ENCODE measurements around the gene PRKCQ. TPM values are rescaled to one million over a fixed set of nuclear protein-coding genes. Genes with fewer than 3 reads are reported as not detected.

Gene PRKCQ
- total and polyA plus RNA-seq, 2 of the 8 experiments (the other 6 are each of a cell fraction or from before 2014, with no cell fraction given), result 9.1 to 22.6 TPM

DNA sequence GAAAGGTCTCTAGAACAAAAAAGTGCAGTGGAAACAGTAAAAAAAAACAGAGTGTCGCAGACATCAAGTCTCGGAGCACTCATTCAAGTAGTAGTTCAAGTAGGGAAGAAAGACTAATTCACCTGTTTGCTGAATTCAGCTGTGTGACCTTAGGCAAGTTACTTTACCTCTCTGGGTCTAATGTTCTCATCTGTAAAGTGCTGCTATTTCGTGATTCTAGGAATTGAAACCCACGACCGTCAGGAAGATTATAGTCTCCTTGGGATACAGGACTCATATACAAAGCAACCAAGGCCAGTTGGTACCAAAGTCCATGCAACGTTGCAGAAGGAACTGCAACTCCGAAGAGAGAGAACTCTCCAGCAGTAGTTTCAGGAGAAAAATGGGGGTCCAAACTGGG is 26.1 kb downstream of the PRKCQ start:
- H3K23ac ChIP-seq (ENCODE audit: insufficient read length), result no peak overlapping the region
- no peak overlapping the region for H3K27ac ChIP-seq (ENCODE audit: low read depth, low read length)
- H2AFZ ChIP-seq (ENCODE audit: low read length), result no peak overlapping the region
- H3K9ac ChIP-seq (replicated peaks in 1 of 4; ENCODE audit: extremely low read depth in 1 of 4, low read depth in 3 of 4, low read length in 3 of 4), result no peak overlapping the region
- H3K4me2 ChIP-seq (ENCODE audit: insufficient read depth in 1 of 2, low read depth in 2 of 2, low read length in 2 of 2), result no peak overlapping the region
- no peaks in the 10 kb centered on the region for H3K27me3 ChIP-seq (replicated peaks in 1 of 4; ENCODE audit: control insufficient read depth in 3 of 4, extremely low read depth in 1 of 4, insufficient read depth in 3 of 4, low read length in 3 of 4)
- H3K14ac ChIP-seq (ENCODE audit: insufficient read length), result no peak overlapping the region
- no peaks in the 10 kb centered on the region for H3K36me3 ChIP-seq (ENCODE audit: control insufficient read depth in 2 of 4, insufficient read depth in 4 of 4, low read length in 3 of 4)
- H2BK5ac ChIP-seq (ENCODE audit: low read depth, low read length), result no peak overlapping the region
- H3K9me3 ChIP-seq (ENCODE audit: insufficient read depth in 2 of 2, low read depth in 1 of 2, low read length in 1 of 2), result no peaks in the 10 kb centered on the region
- peaks cover 0 to 3% of the 10 kb centered on the region in 2 experiments; a peak in 2 of 4 replicates for H3K79me2 ChIP-seq (ENCODE audit: control insufficient read depth in 1 of 2, insufficient read depth in 2 of 2, low read length in 2 of 2)
- H3K23me2 ChIP-seq (ENCODE audit: low read depth, low read length), result no peaks in the 10 kb centered on the region
- FAIRE-seq, result no peak
- H2BK20ac ChIP-seq (ENCODE audit: low read length), result no peak overlapping the region
- no peak overlapping the region for H2BK12ac ChIP-seq (ENCODE audit: low read depth, low read length)
- H2AK5ac ChIP-seq (ENCODE audit: low read depth, low read length), result no peak overlapping the region
- H2BK15ac ChIP-seq (ENCODE audit: low read length), result no peak overlapping the region
- H3K4ac ChIP-seq (replicated peaks; ENCODE audit: insufficient read length, low read depth, low read length), result no peak overlapping the region
- H3K4me3 ChIP-seq (ENCODE audit: extremely low read depth in 1 of 4, insufficient read depth in 2 of 4, low read depth in 3 of 4, low read length in 4 of 4), result no peak overlapping the region
- H3K18ac ChIP-seq (ENCODE audit: extremely low read depth, low read length), result no peak overlapping the region
- no peak overlapping the region for H4K8ac ChIP-seq (ENCODE audit: extremely low read depth, insufficient read depth, low read length)
- H4K5ac ChIP-seq (ENCODE audit: insufficient read length, low read depth, low read length), result no peak overlapping the region
- CTCF ChIA-PET (ENCODE audit: partially characterized antibody), result no interaction called here
- WGBS, 2 experiments (ENCODE audit: extremely low coverage in 1 of 2, insufficient coverage in 1 of 2, insufficient read length in 1 of 2, insufficient replicate concordance in 2 of 2, low coverage in 1 of 2, low lambda C conversion rate in 2 of 2, missing lambda C conversion rate in 1 of 2), result 77% methylated on average over 7 of the region's 7 CpGs; no CpG with 5 or more reads in 1 of the 2 experiments
- no peak for DNase-seq (ENCODE audit: low read depth in 1 of 2, low spot score in 2 of 2)
- H4K91ac ChIP-seq (replicated peaks; ENCODE audit: insufficient read length, low read length), result no peak overlapping the region
- no peak overlapping the region for H3K56ac ChIP-seq (replicated peaks; ENCODE audit: insufficient read length, low read depth, low read length)
- H2BK120ac ChIP-seq (replicated peaks; ENCODE audit: low read depth, low read length), result no peak overlapping the region
- peaks cover 0 to 2% of the 10 kb centered on the region in 2 experiments for H4K20me1 ChIP-seq (replicated peaks in 1 of 2; ENCODE audit: control insufficient read depth in 1 of 2, insufficient read depth in 2 of 2, low read length in 2 of 2)
- POLR2A ChIA-PET (ENCODE audit: partially characterized antibody), result interaction anchor here (0.6 kb wide), 1 partner anchor 52 kb away, joined by 4 read pairs; no protein-coding TSS in a partner anchor
- H3K4me1 ChIP-seq (replicated peaks in 1 of 4; ENCODE audit: control insufficient read depth in 3 of 4, insufficient read depth in 4 of 4, low read length in 3 of 4), result no peaks in the 10 kb centered on the region
- H3K79me1 ChIP-seq (ENCODE audit: low read depth, low read length), result no peaks in the 10 kb centered on the region; the same call in 1 of the 2 replicates
- TF ChIP-seq PHF8 (conservative IDR thresholded peaks at IDR 0.05; ENCODE audit: low read depth, low read length), result no peak
- no peak for TF ChIP-seq EZH2 (IDR thresholded peaks at IDR 0.05; ENCODE audit: low read depth, low read length, severe bottlenecking)
- no peak for TF ChIP-seq SIN3A (conservative IDR thresholded peaks at IDR 0.05 in 1 of 2, IDR thresholded peaks at IDR 0.05 in 1 of 2; ENCODE audit: low read depth in 1 of 2, low read length in 2 of 2)
- no peak for TF ChIP-seq SP1 (IDR thresholded peaks at IDR 0.05; ENCODE audit: low read depth, low read length)
- TF ChIP-seq KDM4A (IDR thresholded peaks at IDR 0.05; ENCODE audit: low read depth, low read length, severe bottlenecking), result no peak
- no peak for TF ChIP-seq TCF12 (IDR thresholded peaks at IDR 0.05; ENCODE audit: low read depth, low read length)
- no peak for TF ChIP-seq SP4 (IDR thresholded peaks at IDR 0.05; ENCODE audit: low read length)
- TF ChIP-seq CTBP2 (IDR thresholded peaks at IDR 0.05; ENCODE audit: borderline replicate concordance, insufficient read depth, insufficient read length, low read length), result no peak
- TF ChIP-seq, protein P1, sequence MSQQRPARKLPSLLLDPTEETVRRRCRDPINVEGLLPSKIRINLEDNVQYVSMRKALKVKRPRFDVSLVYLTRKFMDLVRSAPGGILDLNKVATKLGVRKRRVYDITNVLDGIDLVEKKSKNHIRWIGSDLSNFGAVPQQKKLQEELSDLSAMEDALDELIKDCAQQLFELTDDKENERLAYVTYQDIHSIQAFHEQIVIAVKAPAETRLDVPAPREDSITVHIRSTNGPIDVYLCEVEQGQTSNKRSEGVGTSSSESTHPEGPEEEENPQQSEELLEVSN (IDR thresholded peaks at IDR 0.05), result no peak
- no peak for TF ChIP-seq BRCA1 (IDR thresholded peaks at IDR 0.05; ENCODE audit: low read depth, low read length)
- TF ChIP-seq RXRA (IDR thresholded peaks at IDR 0.05; ENCODE audit: insufficient read depth, low read depth, low read length), result no peak
- TF ChIP-seq RAD21 (IDR thresholded peaks at IDR 0.05 in 1 of 2, conservative IDR thresholded peaks at IDR 0.05 in 1 of 2; ENCODE audit: low read depth in 2 of 2, low read length in 2 of 2), result no peak
- TF ChIP-seq ASH2L (IDR thresholded peaks at IDR 0.05; ENCODE audit: low read length), result no peak
